Fibroblast of skin of scalp (primary cell): ENCODE measurements around the gene HAUS6.
A peak's percentile ranks its signal among the peaks of the same experiment; 100 is the strongest.
"Not testable (repeated sequence)": the region's sequence is repeated elsewhere in the genome, so short reads cannot be mapped to it uniquely, and the experiment has no call there.

ENCODE experiments used
- DNase-seq: peaks from one replicate; pipeline ENCODE4 v3.0.0-alpha.2; 2013

The HAUS6 gene

DNA sequence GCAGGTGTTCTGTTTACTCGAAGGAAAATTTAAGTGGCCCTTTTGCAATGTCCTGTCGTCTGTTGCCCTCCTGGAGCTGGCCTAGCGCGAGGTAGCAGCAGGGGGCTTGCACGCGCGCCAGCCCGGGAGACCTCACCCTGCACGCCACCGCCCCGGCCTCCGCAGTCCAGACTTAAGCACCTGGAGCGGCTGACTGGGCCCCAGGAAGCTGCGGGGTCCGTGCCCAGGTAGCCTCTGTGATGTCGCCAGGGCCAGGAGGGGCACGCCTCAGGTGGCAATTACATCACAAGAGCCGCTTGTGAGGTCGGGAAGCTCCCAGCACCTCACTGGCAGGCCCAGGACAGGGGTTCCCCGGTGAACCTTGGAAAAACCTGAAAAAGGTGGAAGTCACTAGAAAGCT lies 69.7 kb downstream of the HAUS6 start, which contains the start of gene SAXO1:
Gene SAXO1, minus strand, starts transcription at position 195 of the 400 bp plus-strand sequence. CDS start 301 bp downstream, outside the sequence.
- DNase-seq: no peak

DNA sequence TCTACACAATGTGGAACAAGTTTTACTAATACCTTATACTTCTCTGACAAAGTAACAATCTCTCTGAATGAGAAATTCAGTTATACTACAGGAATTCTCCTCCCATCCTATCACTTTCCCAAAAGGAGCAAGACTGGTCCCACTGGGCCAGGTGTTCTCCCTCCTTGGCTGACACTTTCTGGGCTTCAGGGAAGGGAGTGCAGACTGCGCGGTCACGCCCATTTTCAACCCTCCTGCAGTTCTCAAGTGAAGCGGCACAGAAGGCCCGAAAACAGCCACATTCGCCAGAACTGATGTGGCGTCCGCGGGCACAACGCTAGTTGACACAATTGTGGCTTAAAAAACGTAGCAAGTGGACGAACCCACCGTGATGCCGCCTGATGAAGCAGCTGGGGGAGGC lies 70.3 kb downstream of the HAUS6 start:
- no peak for DNase-seq

DNA sequence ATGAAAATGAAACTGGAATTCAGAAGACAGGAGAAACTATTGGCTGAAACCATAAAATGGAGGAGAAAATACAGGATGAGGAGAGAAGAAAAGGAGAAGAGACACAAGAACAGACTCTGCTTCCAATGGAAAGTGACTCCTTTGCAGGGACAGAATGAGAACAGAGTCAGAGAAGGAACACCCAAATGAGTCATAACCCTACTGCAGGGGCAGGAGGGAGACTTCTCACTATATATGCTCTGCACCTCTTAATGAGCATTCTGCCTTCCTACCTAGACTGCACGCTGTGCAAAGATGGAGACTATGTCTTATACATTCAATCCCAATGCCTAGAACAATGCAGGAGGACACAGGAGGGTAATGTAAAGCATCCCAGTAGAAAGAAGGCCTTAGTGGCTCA lies 71.8 kb downstream of the HAUS6 start:
- DNase-seq: peak; percentile 6

DNA sequence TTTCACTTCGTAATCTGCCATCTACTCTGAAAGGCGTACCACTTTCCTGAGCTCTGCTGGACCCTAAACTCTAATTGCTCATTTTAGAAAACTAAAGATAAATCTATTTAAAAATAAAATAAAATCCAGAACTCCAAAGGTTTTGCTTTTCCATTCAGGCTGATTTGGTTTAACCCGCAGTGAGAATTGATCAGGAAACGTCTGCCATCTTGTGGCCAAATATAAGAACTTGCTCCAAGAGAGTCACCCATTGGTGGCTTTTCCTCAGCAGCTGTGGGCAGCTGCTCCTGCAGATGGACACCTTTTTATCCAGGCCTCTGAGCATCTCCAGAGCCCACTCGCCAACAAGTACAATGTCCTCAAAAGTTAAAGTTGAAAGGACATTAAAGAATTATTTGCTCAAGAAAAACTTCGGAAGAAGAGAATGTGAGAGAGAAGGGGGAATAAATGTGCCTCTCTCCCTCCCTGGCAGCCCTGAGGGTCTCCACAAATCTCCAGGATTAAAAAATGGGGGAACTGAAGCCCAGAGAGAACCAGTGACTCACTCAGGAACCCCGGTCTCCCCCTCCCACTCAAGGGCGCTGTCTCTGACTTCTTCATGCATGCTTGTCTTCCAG lies 73.8 kb downstream of the HAUS6 start:
- DNase-seq: peak; percentile 73

DNA sequence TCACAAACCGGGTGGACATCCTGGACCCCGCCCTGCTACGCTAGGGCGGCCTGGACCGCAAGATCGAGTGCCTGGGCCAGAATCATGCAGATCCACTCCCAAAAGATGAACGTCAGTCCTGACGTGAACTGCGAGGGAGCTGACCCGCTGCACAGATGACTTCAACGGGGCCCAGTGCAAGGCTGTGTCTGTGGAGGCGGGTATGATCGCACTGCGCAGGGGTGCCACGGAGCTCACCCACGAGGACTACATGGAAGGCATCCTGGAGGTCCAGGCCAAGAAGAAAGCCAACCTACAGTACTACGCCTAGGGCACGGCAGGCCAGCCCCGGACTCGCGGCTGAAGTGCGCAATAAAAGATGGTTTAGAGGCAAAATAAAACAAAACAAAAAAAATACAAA lies 74.9 kb downstream of the HAUS6 start:
- no peak for DNase-seq

DNA sequence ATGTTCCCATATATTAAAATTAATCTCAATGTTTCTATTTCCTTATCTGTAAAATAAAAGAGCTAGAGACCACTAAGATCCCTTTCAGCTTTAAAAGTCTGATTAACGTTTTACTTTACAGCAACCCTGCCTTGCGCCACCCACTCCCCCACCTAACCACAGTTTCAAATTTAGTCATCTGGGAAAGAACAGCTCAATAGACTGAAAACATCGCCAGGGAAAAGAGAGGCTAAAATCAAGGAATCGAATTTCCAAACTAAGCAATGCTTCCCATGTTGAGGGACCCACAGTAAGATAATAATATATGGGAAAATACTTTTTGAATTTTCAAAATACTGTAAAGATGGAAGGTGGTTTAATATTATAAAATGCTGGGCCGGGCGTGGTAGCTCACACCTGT lies 76.3 kb downstream of the HAUS6 start:
- no peak for DNase-seq

DNA sequence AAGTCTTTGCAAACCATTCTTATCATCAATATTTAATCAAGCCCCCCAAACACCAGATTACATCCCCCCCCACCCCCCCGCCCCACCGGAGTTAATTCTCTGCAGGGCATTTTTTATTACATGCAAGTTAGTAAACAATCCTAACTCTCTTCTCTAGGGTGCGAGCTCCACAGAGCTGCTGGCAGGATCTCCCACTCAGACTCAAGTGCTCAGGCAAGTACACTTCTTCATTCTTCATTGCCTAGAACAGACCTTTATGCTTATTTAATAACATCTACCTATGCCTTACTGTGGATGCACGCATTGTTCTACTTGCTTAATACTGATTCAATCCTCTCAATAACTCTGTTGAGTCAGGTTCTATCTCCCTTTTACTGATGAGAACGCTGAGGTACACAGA lies 79.6 kb downstream of the HAUS6 start:
- no peak for DNase-seq

DNA sequence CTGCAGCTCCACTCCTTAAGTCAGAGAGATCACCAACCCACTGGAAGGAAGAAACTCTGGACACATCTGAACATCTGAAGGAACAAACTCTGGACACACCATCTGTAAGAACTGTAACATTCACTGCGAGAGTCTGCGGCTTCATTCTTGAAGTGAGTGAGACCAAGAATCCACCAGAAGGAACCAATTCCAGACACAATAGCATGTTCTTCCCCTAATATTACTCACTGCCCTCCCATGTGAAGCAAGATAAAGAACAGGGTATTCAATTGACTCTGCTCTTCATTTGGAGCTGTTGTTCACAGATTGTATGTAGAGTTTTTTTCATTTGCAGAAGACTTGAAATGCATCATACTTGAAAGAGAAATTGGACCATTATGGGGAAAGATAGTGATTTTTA lies 80.5 kb downstream of the HAUS6 start:
- no peak for DNase-seq

DNA sequence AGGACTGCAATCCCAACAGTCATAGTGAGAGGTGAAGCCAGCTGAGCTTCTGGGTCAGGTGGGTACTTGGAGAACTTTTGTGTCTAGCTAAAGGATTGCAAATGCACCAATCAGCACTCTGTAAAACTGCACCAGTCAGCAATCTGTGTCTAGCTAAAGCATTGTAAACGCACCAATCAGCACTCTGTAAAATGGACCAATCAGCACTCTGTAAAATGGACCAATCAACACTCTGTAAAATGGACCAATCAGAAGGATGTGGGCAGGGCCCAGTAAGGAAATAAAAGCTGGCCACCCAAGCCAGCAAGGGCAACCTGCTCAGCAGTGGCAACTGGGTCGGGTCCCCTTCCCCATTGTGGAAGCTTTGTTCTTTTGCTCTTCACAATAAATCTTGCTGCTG lies 81.1 kb downstream of the HAUS6 start:
- DNase-seq: not testable (repeated sequence)

DNA sequence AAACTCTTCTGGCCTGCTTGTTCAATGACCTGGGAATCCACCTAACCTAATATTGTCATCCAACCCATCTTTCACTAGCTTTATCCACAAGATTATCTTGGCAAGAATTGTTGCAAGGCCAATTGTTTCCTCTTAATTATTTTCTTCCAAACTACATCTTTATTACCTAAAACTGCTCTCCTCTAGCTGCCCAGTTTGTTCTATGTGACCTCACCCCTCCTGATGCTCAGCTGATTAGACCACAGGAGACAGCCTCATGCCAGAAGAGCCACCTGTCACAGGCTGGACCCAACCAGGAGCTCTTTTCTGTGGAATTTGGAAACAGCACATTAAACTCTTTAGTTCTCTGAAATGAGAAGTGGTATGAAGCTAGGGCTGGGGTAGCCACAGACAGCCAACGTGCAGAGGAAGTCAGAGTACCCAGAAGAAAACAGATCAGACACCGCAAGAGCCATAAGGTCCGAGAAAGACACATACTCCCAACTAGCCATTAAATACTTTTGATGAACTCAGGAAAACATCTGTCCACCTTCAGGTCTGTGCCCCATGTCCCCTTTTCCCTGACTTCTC lies 81.7 kb downstream of the HAUS6 start:
- DNase-seq: no peak

DNA sequence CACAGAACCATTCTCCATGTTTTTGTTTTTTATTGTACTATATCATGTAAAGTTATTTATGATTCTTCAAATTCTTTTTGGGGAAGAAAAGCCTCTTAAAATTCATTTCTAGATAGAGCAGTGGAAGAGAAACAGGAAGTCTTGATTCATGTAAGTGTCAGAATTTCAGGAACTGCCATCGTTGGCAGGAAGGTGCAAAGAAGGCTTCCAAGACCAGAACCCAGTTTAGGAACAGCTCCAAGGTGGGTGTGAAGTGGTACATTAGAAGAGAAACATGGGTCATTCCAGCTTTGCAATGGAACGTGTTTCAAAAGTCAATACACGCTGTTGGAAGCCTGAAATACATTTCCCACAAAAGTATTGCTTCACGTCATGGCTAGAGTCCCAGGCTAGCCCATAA lies 84.5 kb downstream of the HAUS6 start:
- DNase-seq: no peak

DNA sequence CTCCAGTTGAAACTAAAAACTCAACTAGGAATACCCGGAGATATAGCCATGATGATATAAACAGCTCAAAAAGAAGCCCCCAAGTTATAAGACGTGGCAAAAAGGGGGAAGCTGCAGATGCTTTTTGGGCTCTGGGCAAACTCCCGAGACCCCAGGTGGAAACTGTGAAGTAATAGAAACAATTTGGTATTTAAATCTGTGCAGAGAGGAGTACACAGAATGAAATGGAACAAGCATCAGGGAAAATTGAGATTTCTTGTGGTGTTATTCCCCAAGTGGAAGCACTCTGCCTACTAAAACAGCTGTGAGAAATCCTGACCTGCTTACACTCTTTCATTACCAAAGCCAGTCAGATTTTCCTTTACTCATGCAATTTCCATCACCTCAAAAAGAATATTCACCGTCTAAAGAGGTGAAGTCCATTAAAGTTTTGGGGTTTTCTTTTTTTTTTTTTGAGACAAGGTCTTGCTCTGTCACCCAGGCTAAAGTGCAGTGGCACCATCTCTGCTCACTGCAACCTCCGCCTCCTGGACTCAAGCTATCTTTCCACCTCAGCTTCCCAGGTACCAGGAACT lies 93.2 kb downstream of the HAUS6 start:
- no peak for DNase-seq
